ENCODE data around the gene MERTK. TPM values are rescaled to one million over a fixed set of nuclear protein-coding genes. Genes with fewer than 3 reads are reported as not detected.
A peak's percentile ranks its signal among the peaks of the same experiment; 100 is the strongest.

The MERTK gene
- total RNA-seq, 4 donors from 2014 or later: 13.2 to 47.4 (median 32.3) TPM

DNA sequence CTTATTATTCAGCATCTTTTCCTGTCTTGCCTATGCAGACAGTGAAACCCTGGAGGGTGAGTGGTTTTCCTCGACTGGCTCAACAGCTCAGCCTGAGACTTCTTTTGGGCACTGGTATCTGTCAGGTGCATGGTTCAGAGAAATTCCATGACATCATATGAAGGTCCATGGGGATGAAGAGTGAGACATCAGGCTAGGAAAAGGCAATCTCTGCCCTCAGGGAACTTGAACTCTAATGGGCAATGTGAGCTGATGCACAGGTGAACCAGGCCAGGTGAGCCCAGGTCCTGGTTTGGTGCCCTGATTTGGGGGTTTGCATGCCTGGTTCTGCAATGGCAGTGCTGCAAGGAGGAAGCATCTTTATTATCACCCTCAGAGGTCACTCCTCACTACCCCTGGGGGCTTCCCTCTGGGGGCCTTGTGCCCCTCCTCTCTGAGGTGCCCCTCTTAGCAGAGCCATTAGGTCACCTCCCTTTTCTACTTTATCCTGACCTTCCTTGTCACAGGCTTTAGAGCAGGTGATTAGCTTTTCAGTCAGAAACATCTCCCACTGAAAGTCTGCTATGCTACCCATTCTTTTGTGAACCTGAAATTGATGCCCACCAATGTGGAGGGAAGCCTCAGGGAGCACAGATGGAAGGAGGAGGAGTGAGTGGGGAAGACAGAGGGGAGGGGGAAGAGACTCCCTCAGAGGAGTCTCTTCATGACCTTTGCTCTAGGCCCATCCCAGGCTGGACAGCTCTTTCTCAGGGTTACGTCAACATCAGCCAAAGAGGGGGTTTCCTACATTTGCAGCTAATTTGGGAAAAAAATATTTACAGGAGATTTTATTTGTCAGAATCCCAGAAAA is 47.3 kb downstream of the MERTK start:
- H3K36me3 ChIP-seq: peaks cover 0 to 27% of the 10 kb centered on the region in 2 donors
- peaks cover 5 to 40% (median 25%) of the 10 kb centered on the region in 3 donors for H3K4me1 ChIP-seq
- WGBS, 2 donors (ENCODE audit: low coverage in 1 of 2): 84% methylated on average over 2 of the region's 2 CpGs; no CpG with 5 or more reads in 1 of the 2 donors
- H3K4me3 ChIP-seq: no peak overlapping the region
- H3K27ac ChIP-seq: peak overlapping the region; percentile 72 to 82 (median 76)
- H3K27me3 ChIP-seq: no peaks in the 10 kb centered on the region
- TF ChIP-seq POLR2AphosphoS5 (IDR thresholded peaks at IDR 0.05): no peak
- TF ChIP-seq EP300 (IDR thresholded peaks at IDR 0.05): no peak
- no peak for TF ChIP-seq POLR2A (IDR thresholded peaks at IDR 0.05)
- TF ChIP-seq, protein P1, sequence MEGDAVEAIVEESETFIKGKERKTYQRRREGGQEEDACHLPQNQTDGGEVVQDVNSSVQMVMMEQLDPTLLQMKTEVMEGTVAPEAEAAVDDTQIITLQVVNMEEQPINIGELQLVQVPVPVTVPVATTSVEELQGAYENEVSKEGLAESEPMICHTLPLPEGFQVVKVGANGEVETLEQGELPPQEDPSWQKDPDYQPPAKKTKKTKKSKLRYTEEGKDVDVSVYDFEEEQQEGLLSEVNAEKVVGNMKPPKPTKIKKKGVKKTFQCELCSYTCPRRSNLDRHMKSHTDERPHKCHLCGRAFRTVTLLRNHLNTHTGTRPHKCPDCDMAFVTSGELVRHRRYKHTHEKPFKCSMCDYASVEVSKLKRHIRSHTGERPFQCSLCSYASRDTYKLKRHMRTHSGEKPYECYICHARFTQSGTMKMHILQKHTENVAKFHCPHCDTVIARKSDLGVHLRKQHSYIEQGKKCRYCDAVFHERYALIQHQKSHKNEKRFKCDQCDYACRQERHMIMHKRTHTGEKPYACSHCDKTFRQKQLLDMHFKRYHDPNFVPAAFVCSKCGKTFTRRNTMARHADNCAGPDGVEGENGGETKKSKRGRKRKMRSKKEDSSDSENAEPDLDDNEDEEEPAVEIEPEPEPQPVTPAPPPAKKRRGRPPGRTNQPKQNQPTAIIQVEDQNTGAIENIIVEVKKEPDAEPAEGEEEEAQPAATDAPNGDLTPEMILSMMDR (IDR thresholded peaks at IDR 0.05): no peak
- peak; percentile 10 for ATAC-seq
- H3K9me3 ChIP-seq: no peaks in the 10 kb centered on the region

DNA sequence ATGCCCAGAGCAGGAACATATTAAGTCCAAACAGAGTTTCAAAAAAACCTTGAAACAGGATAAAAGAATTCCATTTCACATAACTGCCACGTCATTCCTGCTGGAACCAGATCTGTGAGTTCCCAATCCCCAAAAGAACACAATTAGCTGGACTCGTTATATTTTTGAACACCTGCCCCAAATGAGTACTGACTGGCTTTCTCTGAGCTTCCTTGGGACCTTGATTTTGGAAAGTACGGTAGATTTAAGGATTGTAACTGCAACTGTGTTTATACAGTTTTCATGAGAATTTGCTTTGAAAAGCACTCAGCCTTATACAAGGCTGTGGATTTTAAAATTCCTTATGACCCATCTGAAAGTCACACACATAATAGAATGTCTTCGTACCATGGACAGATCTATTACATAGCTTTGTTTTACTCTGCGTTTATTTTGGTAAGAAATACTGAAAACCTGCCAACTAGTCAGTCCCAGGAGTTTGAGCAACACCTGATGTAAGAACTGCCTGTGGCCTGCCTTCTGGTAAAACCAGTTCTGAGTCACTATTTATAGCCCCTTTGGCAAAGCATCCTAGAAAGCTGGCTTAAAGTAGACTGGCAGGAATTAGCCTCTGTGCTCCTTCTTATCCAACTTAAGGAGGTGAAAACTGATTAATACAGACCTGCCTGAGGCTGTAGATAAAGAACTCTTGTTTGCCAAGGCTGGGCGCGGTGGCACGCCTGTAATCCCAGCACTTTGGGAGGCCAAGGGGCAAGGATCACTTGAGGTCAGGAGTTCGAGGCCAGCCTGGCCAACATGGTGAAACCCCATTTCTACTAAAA is 48.1 kb downstream of the MERTK start:
- peak overlapping the region; percentile 72 to 82 (median 76) for H3K27ac ChIP-seq
- H3K4me1 ChIP-seq: peaks cover 5 to 40% (median 25%) of the 10 kb centered on the region in 3 donors
- H3K27me3 ChIP-seq: no peaks in the 10 kb centered on the region
- ATAC-seq: peak; percentile 93
- 27 to 38% methylated on average over 9 of the region's 9 CpGs for WGBS, 2 donors (ENCODE audit: low coverage in 1 of 2)
- H3K9me3 ChIP-seq: no peaks in the 10 kb centered on the region
- TF ChIP-seq POLR2A (IDR thresholded peaks at IDR 0.05) (no peak), POLR2AphosphoS5 (IDR thresholded peaks at IDR 0.05) (peak; percentile 97), EP300 (IDR thresholded peaks at IDR 0.05) (no peak)
- TF ChIP-seq, protein P1 (IDR thresholded peaks at IDR 0.05): no peak
- no peak overlapping the region for H3K4me3 ChIP-seq
- peaks cover 0 to 27% of the 10 kb centered on the region in 2 donors for H3K36me3 ChIP-seq

DNA sequence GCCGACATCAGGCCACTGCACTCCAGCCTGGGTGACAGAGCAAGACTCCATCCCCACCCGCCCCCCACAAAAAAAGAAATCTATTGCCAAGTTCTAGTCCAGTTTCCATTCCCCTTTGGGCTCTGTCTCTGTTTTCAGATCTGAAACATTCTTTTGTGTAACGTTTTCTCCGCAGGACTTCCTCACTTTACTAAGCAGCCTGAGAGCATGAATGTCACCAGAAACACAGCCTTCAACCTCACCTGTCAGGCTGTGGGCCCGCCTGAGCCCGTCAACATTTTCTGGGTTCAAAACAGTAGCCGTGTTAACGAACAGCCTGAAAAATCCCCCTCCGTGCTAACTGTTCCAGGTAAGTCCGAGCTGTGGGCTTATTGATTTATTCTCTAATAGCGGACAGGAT is 48.8 kb downstream of the MERTK start:
- Histone ChIP-seq H3K4me1 (peaks cover 5 to 40% (median 25%) of the 10 kb centered on the region in 3 donors), H3K27me3 (no peaks in the 10 kb centered on the region), H3K27ac (peak overlapping the region; percentile 55 to 82 (median 76)), H3K36me3 (peaks cover 0 to 27% of the 10 kb centered on the region in 2 donors), H3K9me3 (no peaks in the 10 kb centered on the region), H3K4me3 (no peak overlapping the region)
- ATAC-seq: no peak
- 40 to 70% methylated on average over 1 to 4 of the region's 11 CpGs for WGBS, 2 donors (ENCODE audit: low coverage in 1 of 2)
- TF ChIP-seq EP300 (IDR thresholded peaks at IDR 0.05) (no peak), POLR2A (IDR thresholded peaks at IDR 0.05) (no peak), POLR2AphosphoS5 (IDR thresholded peaks at IDR 0.05) (no peak)
- TF ChIP-seq, protein P1 (IDR thresholded peaks at IDR 0.05): no peak

DNA sequence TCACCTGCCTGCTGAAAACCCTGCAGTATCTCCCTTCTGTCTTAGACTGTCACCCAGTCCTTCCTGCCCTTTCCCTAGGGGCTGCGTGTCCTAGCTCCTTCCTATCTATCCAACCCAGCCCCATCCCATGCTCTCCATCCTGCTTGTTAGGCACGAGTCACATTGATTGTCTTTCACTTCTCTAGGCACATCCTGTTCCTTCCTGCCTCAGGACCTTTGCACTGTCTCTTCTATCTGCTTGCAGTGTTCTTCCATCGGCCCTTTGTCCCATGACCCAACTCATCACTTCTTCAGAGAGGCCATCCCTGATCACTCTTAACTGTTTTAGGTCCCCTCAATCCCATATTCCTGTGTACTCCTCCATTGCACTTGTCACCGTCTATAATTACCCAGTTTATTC is 50.4 kb downstream of the MERTK start:
- no peaks in the 10 kb centered on the region for H3K9me3 ChIP-seq
- no peak overlapping the region for H3K4me3 ChIP-seq
- peak overlapping the region in 1 of 4 donors; percentile 77 for H3K27ac ChIP-seq
- TF ChIP-seq EP300 (IDR thresholded peaks at IDR 0.05) (no peak), POLR2A (IDR thresholded peaks at IDR 0.05) (no peak), POLR2AphosphoS5 (IDR thresholded peaks at IDR 0.05) (no peak)
- TF ChIP-seq, protein P1 (IDR thresholded peaks at IDR 0.05): no peak
- H3K27me3 ChIP-seq: no peaks in the 10 kb centered on the region
- 79 to 88% methylated on average over 4 of the region's 4 CpGs for WGBS, 2 donors (ENCODE audit: low coverage in 1 of 2)
- H3K4me1 ChIP-seq: peaks cover 5 to 41% (median 25%) of the 10 kb centered on the region in 3 donors
- ATAC-seq: no peak
- H3K36me3 ChIP-seq: peaks cover 0 to 39% of the 10 kb centered on the region in 2 donors

All from gastroesophageal sphincter (tissue), 4 donors.